DMS114 treated with DMSO at 0.1 percent for 48 hours (cell line): ENCODE results near the gene MORN1.
"Not testable (repeated sequence)": the region's sequence is repeated elsewhere in the genome, so short reads cannot be mapped to it uniquely, and the experiment has no call there.

Experiments used
- DNase-seq: peaks from one replicate; lab custom pipeline; 2025; ENCODE audit not compliant: unreplicated experiment; lab: John Stamatoyannopoulos, UW

The MORN1 gene

DNA sequence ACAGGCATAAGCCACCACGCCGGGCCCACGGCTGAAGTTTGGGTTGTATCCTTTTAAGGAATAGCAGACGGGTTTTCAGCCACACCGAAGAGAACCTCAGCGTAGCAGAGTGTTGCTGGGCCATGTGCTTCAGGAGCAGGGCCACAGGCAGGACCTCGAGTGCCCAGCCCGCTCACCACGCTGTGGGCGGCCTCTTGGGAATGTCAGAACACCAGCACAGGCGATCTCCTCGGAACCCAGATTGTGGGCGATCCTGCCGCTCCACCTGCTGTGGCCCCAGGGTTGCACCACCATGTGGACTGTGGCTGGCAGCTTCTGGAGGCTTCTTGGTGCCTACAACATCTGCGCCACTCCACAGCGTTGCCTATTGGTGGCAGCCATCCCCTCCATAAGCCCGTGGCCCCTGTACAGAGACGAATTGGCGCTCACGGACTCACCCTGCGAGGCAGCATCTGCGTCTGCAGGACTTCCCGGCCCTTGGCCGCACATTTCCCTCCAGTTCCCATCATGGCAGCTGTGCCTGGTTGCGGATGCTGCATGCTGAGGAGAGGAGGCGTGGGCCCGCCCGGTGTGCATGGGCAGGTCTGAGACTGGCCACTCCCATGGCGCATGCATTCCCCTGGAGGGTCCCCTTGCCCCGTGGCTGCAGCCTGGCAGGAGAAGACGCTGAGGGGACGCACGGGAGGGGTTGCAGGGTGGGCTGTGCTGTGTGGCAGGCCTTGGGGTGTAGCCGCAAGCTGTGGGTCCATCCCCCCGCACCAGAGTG lies 93.9 kb downstream of the MORN1 start:
- no peak for DNase-seq

DNA sequence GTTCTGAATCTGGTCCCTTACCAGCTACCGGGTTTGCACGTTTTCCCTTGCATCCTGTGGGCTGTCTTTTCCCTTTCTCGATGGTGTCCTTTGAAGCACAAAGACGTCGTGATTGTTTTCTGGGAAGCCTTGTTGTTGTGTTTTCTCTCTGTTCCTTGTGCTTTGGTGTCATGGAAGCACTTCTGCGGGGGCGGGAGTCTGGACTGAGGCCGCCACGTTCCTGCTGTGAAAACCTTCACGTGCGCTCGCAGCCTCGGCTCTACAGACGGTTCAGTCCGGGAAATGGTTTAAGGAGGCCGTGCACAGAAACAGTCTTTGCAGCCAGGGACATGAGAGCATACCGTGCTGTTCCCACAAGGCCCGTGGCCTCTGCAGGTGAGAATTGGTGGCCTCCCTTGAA lies 94.7 kb downstream of the MORN1 start:
- DNase-seq = no peak

DNA sequence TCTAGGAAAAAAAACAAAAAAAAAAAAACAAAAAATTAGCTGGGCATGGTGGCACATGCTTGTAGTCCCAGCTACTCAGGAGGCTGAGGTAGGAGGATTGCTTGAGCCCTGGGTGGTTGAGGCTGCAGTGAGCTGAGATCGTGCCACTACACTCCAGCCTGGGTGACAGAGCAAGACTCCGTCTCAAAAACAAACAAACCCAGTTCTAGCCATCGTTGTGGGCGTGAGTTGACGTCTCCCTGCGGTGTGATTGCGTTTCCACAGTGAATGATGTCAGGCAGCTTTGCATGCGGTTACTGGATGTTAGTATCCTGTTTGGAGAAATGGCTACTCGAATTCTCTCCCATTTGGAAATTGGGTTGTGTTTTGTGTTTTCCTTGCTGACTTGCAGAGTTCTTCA lies 95.1 kb downstream of the MORN1 start:
- DNase-seq = not testable (repeated sequence)

DNA sequence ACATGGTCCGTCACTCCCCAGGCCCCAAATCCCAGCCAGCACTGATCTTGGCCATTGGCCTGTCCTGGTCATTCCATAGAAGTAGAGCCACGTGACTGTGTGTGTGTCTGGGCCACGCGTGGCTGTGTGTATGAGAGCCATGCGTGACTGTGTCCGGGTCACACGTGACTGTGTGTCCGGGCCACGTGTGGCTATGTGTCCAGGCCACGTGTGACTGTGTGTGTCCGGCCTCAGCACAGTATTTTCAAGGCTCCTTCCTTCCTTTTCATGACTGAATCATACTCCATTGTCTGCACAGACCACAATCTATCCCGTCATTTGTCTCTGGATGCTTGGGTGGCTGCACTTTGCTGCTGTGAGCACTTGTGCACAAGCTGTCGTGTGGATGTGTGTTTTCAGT lies 95.8 kb downstream of the MORN1 start:
- no peak for DNase-seq

DNA sequence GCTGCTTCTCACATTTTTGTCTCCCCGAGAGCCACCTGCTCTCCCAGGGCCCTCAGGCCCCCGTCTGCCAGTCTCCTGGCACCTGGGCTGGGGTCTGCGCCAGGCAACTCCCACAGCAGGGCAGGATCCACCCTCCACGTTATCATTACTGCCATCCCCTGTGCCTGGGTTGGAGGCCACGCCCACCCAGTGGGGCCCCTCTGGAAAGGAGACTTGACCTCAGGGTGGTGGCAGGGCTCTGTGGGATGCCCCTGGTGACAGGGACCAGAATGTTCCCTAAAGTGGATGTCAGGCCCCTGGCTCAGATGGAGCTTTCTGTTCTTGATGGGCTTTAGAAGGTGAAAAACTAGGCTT lies 96.7 kb downstream of the MORN1 start:
- DNase-seq = no peak

DNA sequence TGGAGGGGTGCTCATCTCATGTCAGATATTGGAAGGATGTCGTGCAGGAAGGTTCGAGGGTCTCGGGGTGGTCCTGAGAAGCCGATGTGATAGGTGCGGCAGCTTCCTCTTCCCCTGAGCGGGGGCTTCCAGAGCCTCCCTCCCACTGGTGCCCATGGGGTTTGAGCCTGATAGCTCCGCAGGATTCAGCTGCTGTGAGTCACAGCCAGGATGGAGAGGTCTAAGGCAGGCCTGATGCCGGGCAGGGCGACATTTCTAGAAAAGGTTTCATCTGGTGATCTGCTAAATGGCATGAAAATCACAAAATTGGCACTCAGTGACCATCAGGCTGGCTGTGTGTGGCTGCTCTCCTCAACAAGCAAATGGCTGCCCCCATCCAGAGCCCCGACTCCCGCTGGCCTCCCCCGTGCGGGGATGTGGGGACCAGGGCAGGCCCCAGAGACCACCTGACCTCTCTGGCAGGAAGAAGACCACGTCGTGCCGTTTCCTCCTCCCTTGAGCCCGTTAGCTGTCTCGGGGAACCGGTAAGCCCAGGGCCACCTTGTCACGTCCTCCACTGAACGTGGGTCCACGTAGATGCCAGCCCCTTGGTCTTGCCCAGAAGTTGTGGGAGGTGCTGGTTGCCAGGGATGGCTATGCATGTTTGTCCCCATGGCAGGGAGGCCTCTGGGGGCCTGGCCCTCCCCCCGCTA lies 97.2 kb downstream of the MORN1 start:
- no peak for DNase-seq

DNA sequence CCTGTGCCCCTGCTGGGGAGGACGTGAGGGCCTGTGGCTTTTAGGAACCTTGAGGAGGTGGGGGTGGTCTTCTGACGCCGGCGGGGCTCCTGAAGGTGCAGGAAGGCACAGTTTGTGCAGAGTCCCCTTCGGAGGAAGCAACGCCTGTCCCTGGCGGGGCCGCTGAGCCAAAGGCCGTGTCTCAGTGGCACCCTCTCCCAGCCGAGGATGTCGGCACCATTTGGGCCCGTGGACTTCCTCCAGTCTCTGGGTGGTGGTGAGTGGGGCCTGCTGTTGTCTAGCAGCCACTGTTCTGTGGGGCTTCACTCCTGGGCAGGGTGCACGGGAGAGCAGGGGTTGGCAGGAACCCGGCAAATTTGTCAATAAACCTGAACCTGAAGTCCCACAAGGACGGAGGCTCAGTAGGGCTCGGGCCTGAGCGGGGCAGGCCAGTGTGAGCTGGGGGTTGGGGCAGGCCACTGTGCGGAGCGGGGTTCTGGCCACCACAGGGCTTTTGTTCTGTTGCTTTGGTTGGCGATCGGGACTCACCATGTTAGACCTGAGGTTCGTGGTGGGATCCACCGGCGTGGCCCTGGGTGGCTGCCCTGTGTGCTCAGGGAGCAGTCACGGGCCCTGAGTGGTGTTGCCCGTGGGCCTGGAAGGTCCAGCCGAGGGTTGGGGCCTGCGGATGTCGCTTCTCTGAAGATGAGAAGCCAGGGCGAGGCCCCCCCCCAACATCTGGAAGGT lies 98.5 kb downstream of the MORN1 start:
- DNase-seq = no peak

DNA sequence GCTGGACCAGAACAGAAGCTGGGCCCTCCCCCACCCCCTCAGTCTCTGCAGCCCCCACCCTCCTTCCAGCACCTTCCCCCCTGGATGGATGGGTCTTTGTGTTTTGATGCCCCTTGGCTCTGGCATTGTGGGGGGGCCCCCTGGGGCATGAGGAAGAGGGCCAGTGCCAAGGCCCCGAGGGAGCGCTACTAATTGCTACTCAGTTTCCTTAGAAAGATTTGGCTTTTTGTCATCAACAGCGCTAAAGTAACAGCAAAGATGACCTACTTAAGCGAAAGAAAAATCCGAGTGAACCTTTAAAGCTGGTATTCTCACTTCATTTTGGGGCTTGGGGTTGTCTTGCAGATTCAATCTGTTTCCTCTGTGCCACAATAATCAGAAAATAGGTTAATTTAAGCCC lies 99.8 kb downstream of the MORN1 start:
- no peak for DNase-seq

DNA sequence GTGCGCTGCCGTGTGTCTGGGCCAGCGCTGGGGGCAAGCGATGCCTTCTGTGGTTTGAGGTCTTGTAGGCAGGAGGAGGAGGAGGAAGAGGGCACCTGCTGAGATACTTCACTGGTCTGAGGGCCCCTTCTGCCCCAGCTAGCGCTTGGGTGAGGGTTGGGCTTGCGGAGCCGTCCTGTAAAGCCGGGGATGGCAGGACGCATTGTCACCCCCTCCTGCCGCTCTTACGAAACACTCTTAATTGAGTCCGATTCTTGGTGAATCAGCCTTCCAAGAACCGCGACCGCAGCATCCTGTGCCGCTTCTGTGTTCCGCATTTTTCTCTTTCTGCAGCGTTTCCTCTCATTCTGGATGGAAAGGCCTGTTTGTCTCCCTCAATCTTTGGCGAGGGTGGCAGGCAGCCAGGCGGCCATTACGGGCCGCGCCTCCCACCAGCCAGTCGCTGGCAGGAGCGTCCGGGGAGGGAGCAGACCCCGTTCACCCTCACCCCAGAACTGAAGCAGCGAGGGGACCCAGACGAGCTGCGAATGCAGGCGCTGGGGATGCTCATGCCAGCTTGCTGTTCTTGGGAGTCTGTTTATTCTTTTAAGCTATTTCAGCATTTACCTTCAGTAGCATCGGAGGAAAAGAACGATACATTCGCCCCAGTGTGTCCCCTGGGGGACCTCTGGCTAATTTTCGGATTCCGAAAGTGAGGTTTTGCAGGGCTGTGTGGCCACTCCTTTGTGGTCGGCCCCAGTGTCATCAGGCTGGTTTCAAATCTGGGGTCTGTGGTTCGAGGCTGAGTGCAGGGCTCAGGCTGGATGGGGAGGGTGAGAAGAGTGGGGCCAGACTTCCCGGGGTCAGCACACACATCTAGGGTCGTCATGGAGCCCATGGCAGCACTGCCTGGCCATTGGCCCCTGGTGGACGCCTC lies 100.5 kb downstream of the MORN1 start:
- DNase-seq = no peak

DNA sequence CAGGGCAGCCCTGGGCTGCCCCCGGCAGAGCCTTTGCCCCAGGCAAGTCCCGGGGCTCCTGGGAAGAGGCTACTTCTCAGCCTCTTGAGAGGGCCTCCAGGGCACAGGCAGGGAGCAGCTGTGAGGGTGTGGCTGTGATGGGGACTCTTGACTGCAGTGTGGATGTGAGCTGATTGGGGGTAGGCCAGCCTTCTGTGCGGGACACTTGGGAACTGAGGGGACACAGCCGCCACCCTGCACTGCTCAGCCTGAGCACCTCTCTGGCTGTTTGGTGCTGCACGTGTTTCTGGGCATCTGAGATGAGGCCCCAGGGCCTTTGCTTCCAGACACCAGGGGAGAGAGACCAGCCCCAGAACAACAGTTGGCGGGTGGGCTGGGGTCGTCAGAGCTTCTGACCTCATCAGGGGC lies 101.2 kb downstream of the MORN1 start:
- DNase-seq = no peak

DNA sequence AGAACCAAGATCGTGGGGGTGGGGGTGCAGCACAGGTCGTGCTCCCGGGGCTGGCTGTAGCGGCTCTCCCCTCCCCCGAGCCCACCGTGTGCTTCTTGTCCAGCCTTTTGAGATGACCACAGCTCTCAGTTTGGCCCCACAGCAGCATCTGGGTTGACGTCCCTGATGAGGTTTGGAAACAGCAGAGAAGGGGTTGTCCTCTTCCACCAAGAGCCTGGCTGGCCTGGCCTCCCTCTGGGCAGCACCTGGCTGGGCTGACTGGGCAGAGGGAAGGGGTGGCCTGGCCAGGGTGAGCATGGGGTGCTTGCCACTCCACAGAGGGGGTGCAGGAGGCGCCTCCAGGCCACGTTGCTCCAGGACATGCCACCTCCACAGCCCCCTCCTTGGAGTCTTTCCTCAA lies 101.7 kb downstream of the MORN1 start:
- no peak for DNase-seq

DNA sequence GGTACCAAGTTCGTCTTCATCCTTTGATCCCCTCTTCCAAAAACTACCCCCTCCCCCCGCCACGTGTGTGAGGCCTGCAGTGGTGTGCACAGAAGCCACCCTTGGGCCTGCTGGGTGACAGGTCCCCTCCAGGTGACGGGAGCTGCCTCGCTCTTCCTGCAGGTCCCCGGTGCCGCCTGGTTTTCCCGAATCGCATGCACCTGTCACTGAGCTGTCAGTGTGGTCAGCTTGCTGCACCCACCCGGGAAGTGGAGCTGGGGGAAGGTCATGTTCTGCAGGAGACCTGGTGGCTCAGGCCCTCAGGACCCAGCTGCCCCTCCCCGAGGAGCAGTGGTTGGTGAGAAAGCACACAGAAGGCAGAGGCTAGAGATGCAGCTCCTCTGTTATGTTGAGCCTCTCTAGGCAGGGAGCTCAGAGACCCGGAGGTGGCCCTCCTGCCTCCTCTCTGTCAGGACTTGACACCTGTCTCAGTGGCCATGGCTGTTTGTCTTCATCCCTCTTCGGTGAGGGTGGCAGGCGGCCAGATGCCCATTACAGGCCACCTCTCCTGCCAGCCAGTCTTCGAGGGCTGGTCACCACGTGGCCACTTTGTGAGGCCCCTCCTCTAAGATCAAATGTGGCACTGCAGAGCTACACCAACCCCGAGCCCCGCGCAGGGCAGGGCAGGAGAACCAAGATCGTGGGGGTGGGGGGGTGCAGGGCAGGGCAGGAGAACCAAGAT lies 102.4 kb downstream of the MORN1 start:
- DNase-seq = no peak

DNA sequence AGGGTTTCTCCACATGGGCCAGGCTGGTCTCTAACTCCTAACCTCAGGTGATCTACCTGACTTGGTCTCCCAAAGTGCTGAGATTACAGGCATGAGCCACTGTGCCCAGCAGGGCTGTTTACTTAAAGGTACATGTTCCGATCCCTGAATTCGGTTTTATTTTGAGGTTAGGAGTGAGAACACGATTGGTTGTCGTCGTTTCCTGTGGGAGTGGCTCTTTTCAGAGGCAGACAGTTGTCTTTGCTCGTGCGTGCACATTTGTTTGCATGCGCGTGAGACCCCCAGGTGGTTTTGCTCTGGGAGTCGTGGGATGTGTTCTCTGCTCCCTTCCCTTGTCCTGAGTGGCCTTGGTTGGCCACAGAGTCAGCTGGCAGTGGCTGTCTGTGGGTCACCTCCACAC lies 103.0 kb downstream of the MORN1 start:
- DNase-seq = no peak

DNA sequence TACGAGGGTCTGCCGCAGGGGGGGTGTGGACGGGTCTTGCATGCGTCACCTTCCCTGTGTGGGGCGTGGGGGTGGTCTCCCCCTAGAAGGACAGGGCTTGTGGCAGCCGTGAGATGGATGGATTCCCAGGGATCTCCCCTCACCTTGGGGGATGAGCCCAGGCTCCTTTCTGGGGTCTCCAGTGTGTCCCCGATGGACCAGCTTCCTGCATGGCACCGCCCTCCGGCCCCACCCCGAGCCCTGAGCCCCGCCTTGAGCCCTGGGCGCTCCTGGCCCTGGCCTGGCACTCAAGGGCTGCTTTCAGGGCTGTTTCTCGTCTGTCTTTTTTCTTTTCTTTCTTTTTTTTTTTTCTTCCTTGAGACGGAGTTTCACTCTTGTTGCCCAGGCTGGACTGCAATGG lies 103.7 kb downstream of the MORN1 start:
- DNase-seq = no peak

DNA sequence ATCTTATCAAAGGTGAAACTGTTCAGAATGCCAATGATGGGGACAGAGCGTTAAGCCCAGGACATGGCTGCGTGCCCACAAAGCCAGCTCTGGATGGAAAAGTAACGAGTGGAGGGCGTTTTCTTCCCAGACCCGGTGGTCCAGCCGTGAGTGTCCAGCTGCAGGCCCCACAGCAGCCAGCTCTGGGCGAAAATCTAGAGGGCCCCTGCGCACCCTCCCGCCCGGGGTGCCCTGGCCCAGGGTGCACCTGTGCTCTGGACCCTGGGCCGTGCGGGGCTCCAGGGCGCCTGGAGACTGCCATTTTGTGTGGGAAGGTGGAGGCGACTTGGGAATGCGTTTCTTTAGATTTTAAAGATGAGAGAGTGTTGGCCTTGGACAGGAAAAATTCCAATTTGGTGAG lies 104.4 kb downstream of the MORN1 start:
- no peak for DNase-seq

DNA sequence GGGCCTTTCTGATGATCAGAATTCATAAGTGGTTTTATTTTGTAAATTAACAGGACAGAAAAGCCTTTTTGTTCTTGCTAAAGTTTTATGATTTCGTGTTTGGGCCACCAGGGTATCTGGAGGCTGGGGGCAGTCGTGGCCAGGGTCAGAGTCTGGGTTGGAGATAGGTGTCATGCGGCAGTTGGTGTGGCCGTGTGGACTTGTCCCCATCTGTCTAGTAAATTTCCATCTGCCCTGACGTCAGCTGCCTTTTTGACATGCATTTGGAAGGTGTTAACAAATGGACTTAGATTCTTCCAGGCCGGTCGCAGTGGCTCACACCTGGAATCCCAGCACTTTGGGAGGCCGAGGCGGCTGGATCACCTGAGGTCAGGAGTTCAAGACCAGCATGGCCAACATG lies 106.4 kb downstream of the MORN1 start:
- no peak for DNase-seq

DNA sequence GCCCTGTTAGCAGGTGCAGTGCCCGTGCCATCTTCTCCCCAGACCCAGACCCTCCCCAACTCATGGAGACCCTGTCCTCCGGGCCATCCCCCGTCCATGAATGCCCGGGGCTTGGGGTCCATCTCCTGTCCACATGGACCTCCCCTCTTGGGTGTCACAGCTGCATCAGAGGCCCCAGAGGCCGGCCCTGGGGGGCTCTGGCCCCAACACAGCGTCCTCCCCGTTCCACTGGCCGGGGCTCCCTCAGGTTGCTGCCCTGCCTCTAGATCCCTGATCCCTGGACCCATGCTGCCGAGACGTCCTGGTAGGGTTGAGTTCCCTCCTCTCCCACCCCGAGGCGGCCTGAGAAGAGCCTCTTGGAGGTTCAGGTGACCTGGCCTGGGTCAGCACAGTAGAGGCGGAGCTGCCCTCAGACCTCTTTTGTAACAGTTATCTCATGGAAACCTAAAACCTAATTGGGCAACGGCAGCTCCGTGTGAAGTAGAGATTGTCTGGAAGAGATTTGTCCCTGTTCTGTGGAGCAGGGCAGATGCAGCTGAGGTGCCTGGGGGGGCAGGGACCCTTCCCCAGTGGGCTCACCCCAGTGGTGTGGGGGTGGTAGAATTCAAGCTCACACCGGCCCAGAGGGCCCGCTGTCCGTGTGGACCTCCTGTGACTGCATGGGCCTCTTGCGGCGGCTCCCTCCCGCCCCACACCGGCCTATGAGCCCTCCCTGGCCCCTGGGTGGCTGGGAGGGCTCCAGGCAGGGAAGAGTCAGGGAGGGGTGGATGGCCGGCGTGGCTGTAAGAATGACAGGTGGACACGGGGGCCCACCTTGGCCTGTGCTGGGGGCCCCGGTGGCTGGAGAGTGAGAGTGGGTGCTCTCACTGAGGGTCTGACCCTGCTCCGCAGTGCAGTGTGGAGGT lies 107.1 kb downstream of the MORN1 start:
- DNase-seq = no peak

DNA sequence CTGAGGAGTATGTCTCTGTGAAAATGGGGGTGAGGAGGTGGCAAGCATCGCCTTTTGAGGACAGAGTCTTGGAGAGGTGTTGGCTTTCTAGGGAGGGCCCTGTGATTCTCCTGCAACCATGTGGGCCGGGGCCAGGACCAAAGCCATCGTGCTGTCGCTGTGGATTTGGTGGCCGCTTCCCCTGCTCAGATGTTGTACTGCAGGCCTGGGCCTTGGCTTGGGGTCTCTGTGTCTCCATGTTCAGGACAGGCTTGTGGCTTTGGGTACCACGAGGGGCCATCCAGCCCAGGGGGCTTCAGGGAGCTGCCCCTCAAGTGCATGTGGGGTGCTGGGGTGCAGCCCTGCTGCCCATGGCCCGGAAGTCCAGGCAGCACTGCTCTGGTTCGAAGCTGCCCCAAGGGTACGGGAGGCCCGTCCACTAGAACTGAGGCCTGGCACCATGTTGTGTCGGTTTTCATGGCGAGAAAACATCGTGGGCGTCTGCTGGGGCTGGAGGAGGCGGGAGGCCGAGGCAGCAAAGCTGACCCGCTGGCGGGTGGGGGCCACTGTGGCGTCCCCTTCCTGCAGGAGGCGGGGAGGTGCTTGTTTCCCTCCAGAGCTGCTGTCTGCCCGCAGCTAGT lies 107.9 kb downstream of the MORN1 start:
- no peak for DNase-seq
